C4-2B (cell line): Measurements from ENCODE around the gene ATP6V0A1.

Experiments
- CTCF ChIP-seq: fragments of 450-650 bp; conservative IDR thresholded peaks from 2 replicates; pipeline ENCODE4 v1.5.1; 2017; ENCODE audit warnings: mild to moderate bottlenecking
- ZFX ChIP-seq: fragments of 450-650 bp; IDR thresholded peaks from 2 replicates; pipeline ENCODE4 v1.6.1; 2017

GRCh38 chr17:42526031-42526444 is 67.4 kb downstream of the ATP6V0A1 start:
- TF ChIP-seq CTCF (no peak), ZFX (no peak)
